Measurements from ENCODE around the gene COG3. TPM values are rescaled to one million over a fixed set of nuclear protein-coding genes. Genes with fewer than 3 reads are reported as not detected.

Gene COG3
- total RNA-seq, 2 donors from 2014 or later: 37.7 to 76.0 TPM

- peaks cover 2% of the 10 kb centered on the region for H3K27me3 ChIP-seq (replicated peaks; ENCODE audit: insufficient read depth)
Measured at GRCh38 chr13:45546410-45546765, 81.6 kb downstream of the COG3 start.

GRCh38 chr13:45548281-45548680 is 83.5 kb downstream of the COG3 start:
- Histone ChIP-seq H3K27ac (no peak overlapping the region), H3K4me3 (no peak overlapping the region), H3K36me3 (no peaks in the 10 kb centered on the region), H3K27me3 (replicated peaks; ENCODE audit: insufficient read depth) (peaks cover 2% of the 10 kb centered on the region), H3K9me3 (no peaks in the 10 kb centered on the region), H3K4me1 (replicated peaks) (no peaks in the 10 kb centered on the region)
- intact Hi-C loops (cut with DNase I): no loop called here
- TF ChIP-seq POLR2AphosphoS5 (IDR thresholded peaks at IDR 0.05): no peak
- no peak for TF ChIP-seq CTCF (IDR thresholded peaks at IDR 0.05)
- TF ChIP-seq POLR2A (IDR thresholded peaks at IDR 0.05): no peak
- no peak for DNase-seq (ENCODE audit: low spot score)
- 68% methylated on average over 6 of the region's 6 CpGs for WGBS

More at GRCh38 chr13:45546410-45546765, 81.6 kb downstream of the COG3 start:
- intact Hi-C loops (cut with DNase I): no loop called here
- Histone ChIP-seq H3K27ac (no peak overlapping the region), H3K36me3 (no peaks in the 10 kb centered on the region), H3K4me3 (no peak overlapping the region), H3K9me3 (no peaks in the 10 kb centered on the region), H3K4me1 (replicated peaks) (no peaks in the 10 kb centered on the region)
- DNase-seq (ENCODE audit: low spot score): no peak
- no peak for TF ChIP-seq CTCF (IDR thresholded peaks at IDR 0.05)
- TF ChIP-seq POLR2AphosphoS5 (IDR thresholded peaks at IDR 0.05): no peak
- no peak for TF ChIP-seq POLR2A (IDR thresholded peaks at IDR 0.05)
- 72% methylated on average over 8 of the region's 8 CpGs for WGBS

- Histone ChIP-seq H3K27ac (no peak overlapping the region), H3K36me3 (no peaks in the 10 kb centered on the region), H3K4me1 (replicated peaks) (no peaks in the 10 kb centered on the region), H3K4me3 (no peak overlapping the region), H3K27me3 (replicated peaks; ENCODE audit: insufficient read depth) (no peaks in the 10 kb centered on the region), H3K9me3 (no peaks in the 10 kb centered on the region)
- WGBS: 72% methylated on average over 4 of the region's 4 CpGs
- no peak for DNase-seq (ENCODE audit: low spot score)
- intact Hi-C loops (cut with DNase I): no loop called here
- no peak for TF ChIP-seq POLR2AphosphoS5 (IDR thresholded peaks at IDR 0.05)
- no peak for TF ChIP-seq CTCF (IDR thresholded peaks at IDR 0.05)
- no peak for TF ChIP-seq POLR2A (IDR thresholded peaks at IDR 0.05)
Measured at GRCh38 chr13:45554604-45555109, 89.9 kb downstream of the COG3 start.

- Histone ChIP-seq H3K27ac (no peak overlapping the region), H3K36me3 (no peaks in the 10 kb centered on the region), H3K4me3 (no peak overlapping the region), H3K27me3 (replicated peaks; ENCODE audit: insufficient read depth) (no peaks in the 10 kb centered on the region), H3K9me3 (no peaks in the 10 kb centered on the region), H3K4me1 (replicated peaks) (no peaks in the 10 kb centered on the region)
- DNase-seq (ENCODE audit: low spot score): no peak
- intact Hi-C loops (cut with DNase I): no loop called here
- TF ChIP-seq POLR2AphosphoS5 (IDR thresholded peaks at IDR 0.05) (no peak), POLR2A (IDR thresholded peaks at IDR 0.05) (no peak), CTCF (IDR thresholded peaks at IDR 0.05) (no peak)
- WGBS: 41% methylated on average over 3 of the region's 3 CpGs
Measured at GRCh38 chr13:45564133-45564776, 99.5 kb downstream of the COG3 start.

- no peak for DNase-seq (ENCODE audit: low spot score)
- no peaks in the 10 kb centered on the region for H3K27me3 ChIP-seq (replicated peaks; ENCODE audit: insufficient read depth)
- no peak overlapping the region for H3K4me3 ChIP-seq
- no peaks in the 10 kb centered on the region for H3K9me3 ChIP-seq
- no peaks in the 10 kb centered on the region for H3K4me1 ChIP-seq (replicated peaks)
- TF ChIP-seq POLR2AphosphoS5 (IDR thresholded peaks at IDR 0.05) (no peak), POLR2A (IDR thresholded peaks at IDR 0.05) (no peak), CTCF (IDR thresholded peaks at IDR 0.05) (no peak)
- H3K27ac ChIP-seq: no peak overlapping the region
- no peaks in the 10 kb centered on the region for H3K36me3 ChIP-seq
- intact Hi-C loops (cut with DNase I): no loop called here
Measured at GRCh38 chr13:45565331-45565730, 100.6 kb downstream of the COG3 start.
